HCT116 (cell line): ENCODE results near the gene SCN4B. TPM values are rescaled to one million over a fixed set of nuclear protein-coding genes. Genes with fewer than 3 reads are reported as not detected.

ENCODE experiments used
- ATAC-seq: fragments of 200-7000 bp; cut with Tn5 transposase; 2 replicates; pipeline ENCODE4 v1.9.1; 2020; ENCODE audit warnings: mild to moderate bottlenecking, moderate library complexity
- BruUV-seq: library from RNA; stranded (reverse); fragments of 400-500 nt; replicated peaks from 2 replicates; lab custom pipeline; 2021; lab: Mats Ljungman, UMichigan
- CTCF ChIA-PET: fragments of 300-600 bp; sonication (Branson Sonifier 250); formaldehyde crosslinking; loops from one replicate; lab custom pipeline; 2021; ENCODE audit warnings: antibody characterized with exemption; lab: Charles Lee
- POLR2A ChIA-PET: fragments of 300-600, 350-600 bp; sonication (Branson Sonifier 250); formaldehyde crosslinking; loops from one replicate; lab custom pipeline; 2021; ENCODE audit warnings: antibody characterized with exemption; lab: Charles Lee
- RAD21 ChIA-PET, 2 experiments: fragments of 300-600 bp; sonication (Branson Sonifier 250); formaldehyde crosslinking; loops; one replicate each; lab custom pipeline; 2023; ENCODE audit warnings: low total read pairs in 2 of 2; ENCODE audit not compliant: uncharacterized antibody in 2 of 2, unreplicated experiment in 2 of 2, low non-redundant PET in 1 of 2; lab: Charles Lee
- DNase-seq: peaks from one replicate; pipeline ENCODE4 v3.0.0-alpha.2; 2010; ENCODE audit warnings: low read depth, low spot score
- H2AFZ ChIP-seq: fragments of 200-600 bp; shearing (Covaris generic), sonication (generic); 2 replicates; pipeline ENCODE4 v1.6.1; 2017; ENCODE audit warnings: low read depth, mixed run types, mixed read lengths, antibody characterized with exemption, low read length; ENCODE audit not compliant: poor library complexity, severe bottlenecking
- H3K27ac ChIP-seq: 2 replicates; pipeline ENCODE4 v1.5.1; 2012; ENCODE audit warnings: low read depth, low read length
- H3K27me3 ChIP-seq: fragments of 200-600 bp; sonication (generic); 2 replicates; pipeline ENCODE4 v1.6.1; 2016; ENCODE audit warnings: mixed run types, low read length, mixed read lengths; ENCODE audit not compliant: insufficient read depth
- H3K36me3 ChIP-seq, 2 experiments: fragments of 200-500 bp in 1 of 2; fragments of 200-600 bp in 1 of 2; sonication (Bioruptor generic) in 1 of 2; sonication (generic) in 1 of 2; 2 replicates each; pipeline versions ENCODE4 v1.5.1 to v1.6.1; 2014 to 2016; ENCODE audit warnings: low read length in 2 of 2, inconsistent platforms in 1 of 2, mixed read lengths in 1 of 2, mixed run types in 1 of 2; ENCODE audit not compliant: insufficient read depth in 2 of 2, control insufficient read depth in 1 of 2
- H3K4me1 ChIP-seq, 2 experiments: fragments of 200-600 bp in 1 of 2; sonication (generic) in 1 of 2; 2 replicates each; pipeline versions ENCODE4 v1.5.1 to v1.6.1; 2012 to 2017; ENCODE audit warnings: low read length in 2 of 2, inconsistent platforms in 1 of 2, mild to moderate bottlenecking in 1 of 2, mixed read lengths in 1 of 2, mixed run types in 1 of 2, moderate library complexity in 1 of 2; ENCODE audit not compliant: insufficient read depth in 2 of 2, control insufficient read depth in 1 of 2
- H3K4me2 ChIP-seq: fragments of 200-600 bp; sonication (generic); 2 replicates; pipeline ENCODE4 v1.6.1; 2017; ENCODE audit warnings: mixed run types, low read length, mixed read lengths
- H3K4me3 ChIP-seq, 2 experiments: fragments of 200-600 bp in 1 of 2; sonication (generic) in 1 of 2; replicated peaks in 1 of 2; 2 replicates each; pipeline ENCODE4 v1.5.1; 2011 to 2016; ENCODE audit warnings: low read length in 2 of 2, control low read depth in 1 of 2, low read depth in 1 of 2, mild to moderate bottlenecking in 1 of 2, mixed read lengths in 1 of 2, mixed run types in 1 of 2
- H3K79me2 ChIP-seq: fragments of 200-600 bp; sonication (generic); 2 replicates; pipeline ENCODE4 v1.6.1; 2017; ENCODE audit warnings: mild to moderate bottlenecking, mixed run types, low read length, moderate library complexity, mixed read lengths; ENCODE audit not compliant: insufficient read depth
- H3K9ac ChIP-seq: fragments of 200-600 bp; sonication (generic); 2 replicates; pipeline ENCODE4 v1.6.1; 2016; ENCODE audit warnings: low read length, mixed read lengths
- H3K9me2 ChIP-seq: fragments of 200-600 bp; sonication (generic), shearing (Covaris generic); 2 replicates; pipeline ENCODE4 v1.6.1; 2017; ENCODE audit warnings: mixed run types, mild to moderate bottlenecking, moderate library complexity; ENCODE audit not compliant: insufficient read depth
- H3K9me3 ChIP-seq, 2 experiments: fragments of 200-500 bp in 1 of 2; fragments of 200-600 bp in 1 of 2; sonication (Bioruptor generic) in 1 of 2; sonication (generic) in 1 of 2; 2 replicates each; pipeline ENCODE4 v1.6.1; 2014 to 2017; ENCODE audit warnings: low read length in 2 of 2, mixed read lengths in 2 of 2, inconsistent platforms in 1 of 2, low read depth in 1 of 2, mild to moderate bottlenecking in 1 of 2, mixed run types in 1 of 2, moderate library complexity in 1 of 2; ENCODE audit not compliant: control insufficient read depth in 1 of 2, insufficient read depth in 1 of 2
- H4K20me1 ChIP-seq: fragments of 200-600 bp; sonication (generic), shearing (Covaris generic); 2 replicates; pipeline ENCODE4 v1.6.1; 2017; ENCODE audit warnings: mixed run types, mild to moderate bottlenecking, moderate library complexity; ENCODE audit not compliant: insufficient read depth
- CEBPB ChIP-seq: IDR thresholded peaks from 2 replicates; pipeline ENCODE4 v1.6.1; 2012; ENCODE audit warnings: low read depth
- EGR1 ChIP-seq: IDR thresholded peaks from 2 replicates; pipeline ENCODE4 v1.6.1; 2012; ENCODE audit warnings: low read depth
- ELF1 ChIP-seq: IDR thresholded peaks from 2 replicates; pipeline ENCODE4 v1.6.1; 2012; ENCODE audit warnings: low read depth, borderline replicate concordance
- EZH2phosphoT487 ChIP-seq: fragments of 200-600 bp; IDR thresholded peaks from 2 replicates; pipeline ENCODE4 v1.6.1; 2018; ENCODE audit warnings: antibody characterized with exemption, borderline replicate concordance
- FOSL1 ChIP-seq: IDR thresholded peaks from 2 replicates; pipeline ENCODE4 v1.6.1; 2012; ENCODE audit warnings: low read depth
- JUND ChIP-seq: IDR thresholded peaks from 2 replicates; pipeline ENCODE4 v1.6.1; 2012
- POLR2AphosphoS5 ChIP-seq: IDR thresholded peaks from 2 replicates; pipeline ENCODE4 v1.6.1; 2011; ENCODE audit warnings: mild to moderate bottlenecking, low read depth, low read length, moderate library complexity
- RAD21 ChIP-seq: IDR thresholded peaks from 2 replicates; pipeline ENCODE4 v1.6.1; 2012; ENCODE audit warnings: low read depth, mild to moderate bottlenecking
- SIN3A ChIP-seq: IDR thresholded peaks from 2 replicates; pipeline ENCODE4 v1.6.1; 2012; ENCODE audit warnings: low read depth
- SRF ChIP-seq: IDR thresholded peaks from 2 replicates; pipeline ENCODE4 v1.6.1; 2012; ENCODE audit warnings: low read depth
- TCF7L2 ChIP-seq: IDR thresholded peaks from 2 replicates; pipeline ENCODE4 v1.7.0; 2011; ENCODE audit warnings: borderline replicate concordance, inconsistent platforms; ENCODE audit not compliant: insufficient read depth, insufficient read length; ENCODE audit errors: extremely low read depth
- YY1 ChIP-seq: IDR thresholded peaks from 2 replicates; pipeline ENCODE4 v1.6.1; 2011; ENCODE audit warnings: low read length, low read depth, moderate library complexity, mild to moderate bottlenecking; ENCODE audit not compliant: insufficient replicate concordance; ENCODE audit errors: extremely low read depth
- ZFX ChIP-seq: fragments of 450-650 bp; IDR thresholded peaks from 2 replicates; pipeline ENCODE4 v1.6.1; 2017
- ZNF274 ChIP-seq: fragments of 200-500 bp; sonication (Bioruptor generic); IDR thresholded peaks from 2 replicates; pipeline ENCODE4 v1.6.1; 2014; ENCODE audit warnings: mild to moderate bottlenecking, low read depth, low read length, inconsistent platforms
- intact Hi-C: fragments of 100-400 bp; cut with micrococcal nuclease; formaldehyde crosslinking; loops from 2 replicates; pipeline ENCODE4 v1.10.0; 2022
- total RNA-seq: library from RNA; stranded (reverse); gene quantifications from one replicate; pipeline ENCODE4 v1.2.1, GENCODE V29; 2021; ENCODE audit not compliant: unreplicated experiment
- TF ChIP-seq, protein P1 (sequence below): IDR thresholded peaks from 2 replicates; pipeline ENCODE4 v1.6.1; 2012
- TF ChIP-seq, protein P2 (sequence below): IDR thresholded peaks from 2 replicates; pipeline ENCODE4 v1.6.1; 2012; ENCODE audit warnings: low read depth
- TF ChIP-seq, protein P3 (sequence below): IDR thresholded peaks from 2 replicates; pipeline ENCODE4 v1.6.1; 2012

The SCN4B gene
- total RNA-seq, 1 experiment from 2014 or later, result 0.32 TPM

DNA sequence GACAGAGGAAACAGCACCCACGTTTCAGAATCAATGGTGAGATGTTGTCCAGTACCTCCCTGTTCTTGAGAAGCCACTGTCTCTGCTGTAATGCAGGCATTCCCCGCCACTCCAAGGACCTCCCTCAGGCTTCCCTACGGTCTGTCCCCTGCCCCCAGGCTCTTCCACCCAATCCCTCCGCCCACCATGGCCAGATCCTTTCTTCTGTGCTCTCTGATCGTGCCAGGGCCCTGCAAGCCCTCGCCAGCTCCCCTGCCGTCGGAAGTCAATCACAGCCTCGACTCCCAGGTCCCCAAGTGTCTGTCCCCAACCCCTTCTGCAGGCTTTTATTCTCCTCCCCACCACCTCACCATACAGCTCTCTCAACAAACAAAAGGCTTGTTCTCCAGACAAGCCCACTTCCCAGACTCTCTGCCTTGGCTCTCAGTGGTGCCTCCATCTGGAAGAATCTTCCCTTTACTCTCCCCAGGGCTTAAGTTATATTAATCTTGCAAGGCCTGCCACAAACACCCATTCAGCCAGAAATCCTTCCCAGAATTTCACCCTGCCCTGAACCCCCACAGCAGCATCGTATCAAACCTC lies 13.7 kb downstream of the SCN4B start:
- no peak overlapping the region for H2AFZ ChIP-seq
- no peak for TF ChIP-seq EGR1
- no peak for TF ChIP-seq EZH2phosphoT487
- TF ChIP-seq POLR2AphosphoS5, result no peak
- no peaks in the 10 kb centered on the region for H4K20me1 ChIP-seq
- H3K27ac ChIP-seq, result no peak overlapping the region
- no peaks in the 10 kb centered on the region for H3K79me2 ChIP-seq
- no peak overlapping the region for H3K4me3 ChIP-seq
- no peaks in the 10 kb centered on the region for H3K9me3 ChIP-seq
- no peak overlapping the region for H3K4me2 ChIP-seq
- BruUV-seq, result no TSS peak
- RAD21 ChIA-PET, result no interaction called here
- DNase-seq, result no peak
- POLR2A ChIA-PET, result no interaction called here
- H3K9ac ChIP-seq, result no peak overlapping the region
- 0 out of 4 replicates have a peak, but pooled peaks cover 0 to 5% of the 10 kb centered on the region in 2 experiments for H3K4me1 ChIP-seq
- H3K27me3 ChIP-seq, result no peaks in the 10 kb centered on the region
- H3K36me3 ChIP-seq, result no peaks in the 10 kb centered on the region
- intact Hi-C loops, result no loop called here
- no peak for ATAC-seq
- no peaks in the 10 kb centered on the region for H3K9me2 ChIP-seq
- CTCF ChIA-PET, result no interaction called here

DNA sequence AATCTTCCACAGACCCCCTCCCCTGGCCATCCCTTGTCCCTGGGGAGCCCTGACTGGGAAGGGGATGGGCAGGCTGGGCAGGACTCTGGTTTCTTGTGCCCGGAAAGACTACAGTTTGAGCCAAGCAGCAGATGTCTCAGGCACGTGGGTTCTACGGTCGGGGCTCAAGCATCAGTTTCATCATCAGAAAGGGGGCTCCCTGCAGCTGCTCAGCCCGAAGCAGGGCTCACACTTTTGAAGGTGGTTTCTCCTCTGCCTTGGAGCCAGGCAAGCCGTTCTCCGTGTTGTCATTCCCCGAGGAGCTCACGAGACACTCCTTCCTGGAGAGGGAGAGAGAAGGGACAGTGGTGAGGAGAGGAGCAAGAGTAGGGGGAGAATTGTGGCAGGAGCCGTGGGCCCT lies 15.8 kb downstream of the SCN4B start:
- Histone ChIP-seq H3K79me2 (no peaks in the 10 kb centered on the region), H3K4me1 (no peaks in the 10 kb centered on the region), H3K9me3 (no peaks in the 10 kb centered on the region), H3K36me3 (no peaks in the 10 kb centered on the region), H4K20me1 (no peaks in the 10 kb centered on the region), H3K9me2 (no peaks in the 10 kb centered on the region), H3K4me3 (no peak overlapping the region), H3K27me3 (no peaks in the 10 kb centered on the region), H3K9ac (no peak overlapping the region), H2AFZ (no peak overlapping the region), H3K27ac (no peak overlapping the region), H3K4me2 (no peak overlapping the region)
- intact Hi-C loops, result no loop called here
- RAD21 ChIA-PET, result no interaction called here
- no TSS peak for BruUV-seq
- POLR2A ChIA-PET, result no interaction called here
- ATAC-seq, result no peak
- DNase-seq, result no peak
- CTCF ChIA-PET, result no interaction called here
- TF ChIP-seq ZFX (no peak), SRF (no peak), YY1 (no peak), POLR2AphosphoS5 (no peak), ELF1 (no peak), JUND (no peak), EGR1 (no peak), FOSL1 (no peak), CEBPB (no peak), SIN3A (no peak), TCF7L2 (no peak), ZNF274 (no peak), RAD21 (no peak)
- TF ChIP-seq, protein P1, sequence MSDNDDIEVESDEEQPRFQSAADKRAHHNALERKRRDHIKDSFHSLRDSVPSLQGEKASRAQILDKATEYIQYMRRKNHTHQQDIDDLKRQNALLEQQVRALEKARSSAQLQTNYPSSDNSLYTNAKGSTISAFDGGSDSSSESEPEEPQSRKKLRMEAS, result no peak
- TF ChIP-seq, protein P2, sequence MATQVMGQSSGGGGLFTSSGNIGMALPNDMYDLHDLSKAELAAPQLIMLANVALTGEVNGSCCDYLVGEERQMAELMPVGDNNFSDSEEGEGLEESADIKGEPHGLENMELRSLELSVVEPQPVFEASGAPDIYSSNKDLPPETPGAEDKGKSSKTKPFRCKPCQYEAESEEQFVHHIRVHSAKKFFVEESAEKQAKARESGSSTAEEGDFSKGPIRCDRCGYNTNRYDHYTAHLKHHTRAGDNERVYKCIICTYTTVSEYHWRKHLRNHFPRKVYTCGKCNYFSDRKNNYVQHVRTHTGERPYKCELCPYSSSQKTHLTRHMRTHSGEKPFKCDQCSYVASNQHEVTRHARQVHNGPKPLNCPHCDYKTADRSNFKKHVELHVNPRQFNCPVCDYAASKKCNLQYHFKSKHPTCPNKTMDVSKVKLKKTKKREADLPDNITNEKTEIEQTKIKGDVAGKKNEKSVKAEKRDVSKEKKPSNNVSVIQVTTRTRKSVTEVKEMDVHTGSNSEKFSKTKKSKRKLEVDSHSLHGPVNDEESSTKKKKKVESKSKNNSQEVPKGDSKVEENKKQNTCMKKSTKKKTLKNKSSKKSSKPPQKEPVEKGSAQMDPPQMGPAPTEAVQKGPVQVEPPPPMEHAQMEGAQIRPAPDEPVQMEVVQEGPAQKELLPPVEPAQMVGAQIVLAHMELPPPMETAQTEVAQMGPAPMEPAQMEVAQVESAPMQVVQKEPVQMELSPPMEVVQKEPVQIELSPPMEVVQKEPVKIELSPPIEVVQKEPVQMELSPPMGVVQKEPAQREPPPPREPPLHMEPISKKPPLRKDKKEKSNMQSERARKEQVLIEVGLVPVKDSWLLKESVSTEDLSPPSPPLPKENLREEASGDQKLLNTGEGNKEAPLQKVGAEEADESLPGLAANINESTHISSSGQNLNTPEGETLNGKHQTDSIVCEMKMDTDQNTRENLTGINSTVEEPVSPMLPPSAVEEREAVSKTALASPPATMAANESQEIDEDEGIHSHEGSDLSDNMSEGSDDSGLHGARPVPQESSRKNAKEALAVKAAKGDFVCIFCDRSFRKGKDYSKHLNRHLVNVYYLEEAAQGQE, result no peak
- TF ChIP-seq, protein P3, sequence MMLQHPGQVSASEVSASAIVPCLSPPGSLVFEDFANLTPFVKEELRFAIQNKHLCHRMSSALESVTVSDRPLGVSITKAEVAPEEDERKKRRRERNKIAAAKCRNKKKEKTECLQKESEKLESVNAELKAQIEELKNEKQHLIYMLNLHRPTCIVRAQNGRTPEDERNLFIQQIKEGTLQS, result no peak
